Stimulated activated CD4-positive, alpha-beta T cell treated with anti-CD3 and anti-CD28 coated beads, TNF-alpha, amount 100 ng/mL, for 4 hours (primary cell): Measurements from ENCODE around the gene PDZD2.

Experiments
- DNase-seq, 3 experiments: peaks; one replicate each; pipeline ENCODE4 v3.0.0-alpha.2; 2020; ENCODE audit warnings: low read depth in 3 of 3

Gene PDZD2

DNA sequence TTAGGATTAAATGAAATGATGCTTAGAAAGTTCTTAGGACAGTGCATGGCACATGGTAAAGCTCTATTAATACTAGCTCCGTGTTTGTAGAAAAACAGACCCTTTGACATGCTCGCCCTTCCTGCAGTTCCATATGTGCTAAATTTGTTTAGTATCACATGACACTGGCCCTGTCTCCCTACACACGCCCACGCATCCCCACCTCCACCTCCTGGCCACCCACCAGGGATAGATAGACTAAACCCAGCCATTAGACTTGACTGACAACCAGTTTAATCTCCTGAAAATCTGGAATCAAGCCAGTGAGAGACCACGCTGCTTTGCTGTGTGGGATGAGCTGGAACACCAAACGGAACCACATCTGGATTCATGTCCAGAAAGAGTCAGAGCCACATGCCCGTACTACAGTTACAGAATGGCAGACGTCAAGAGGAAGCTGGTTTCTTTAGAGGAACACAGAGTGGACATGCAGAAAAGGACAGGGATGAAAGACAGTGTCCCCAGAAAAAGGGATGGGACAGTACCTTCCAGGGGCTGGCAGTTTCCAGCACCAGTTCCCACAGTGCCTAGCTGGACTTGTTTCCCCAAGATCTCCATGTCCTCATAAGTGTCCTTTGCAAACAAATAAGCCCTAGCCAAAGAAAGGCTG, 186.1 kb downstream of the PDZD2 start:
- DNase-seq: no peak

- no peak for DNase-seq
These were observed 186.7 kb downstream of the PDZD2 start for GRCh38 chr5:31825518-31826068.

DNA sequence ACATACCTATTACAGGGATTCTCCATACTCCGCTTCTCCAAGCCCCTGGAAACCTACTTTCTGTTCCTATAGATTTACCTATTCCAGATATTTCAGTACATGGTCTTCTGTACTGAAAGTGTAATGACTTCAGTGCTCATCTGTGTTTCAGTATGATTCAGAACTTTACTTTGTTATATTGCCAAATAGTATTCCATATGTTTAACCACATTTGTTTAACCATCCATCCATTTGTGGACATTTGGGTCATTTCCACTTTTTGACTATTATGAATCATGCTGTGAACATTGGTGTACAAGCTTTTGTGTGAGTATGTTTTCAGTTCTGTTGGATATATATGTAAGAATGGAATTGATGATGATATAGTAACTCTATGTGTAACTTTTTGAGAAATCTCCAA, 188.9 kb downstream of the PDZD2 start:
- DNase-seq: no peak

DNA sequence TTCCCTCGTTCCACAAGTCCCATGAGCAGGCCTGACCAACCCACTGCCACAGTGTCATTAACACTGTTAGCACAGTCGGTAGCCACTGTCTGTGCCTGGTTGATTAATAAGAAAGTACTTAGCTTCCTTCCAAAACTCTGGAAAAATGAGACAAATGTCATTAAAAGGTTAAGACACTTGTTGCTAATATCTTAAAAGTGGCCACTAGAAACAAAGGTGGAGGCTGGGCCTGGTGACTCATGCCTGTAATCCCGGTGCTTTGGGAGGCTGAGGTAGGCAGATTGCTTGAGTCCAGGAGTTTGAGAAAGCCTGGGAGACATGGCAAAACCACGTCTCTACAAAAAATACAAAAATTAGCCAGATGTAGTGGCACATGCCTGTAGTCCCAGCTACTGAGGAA, 194.0 kb downstream of the PDZD2 start:
- DNase-seq: no peak

DNA sequence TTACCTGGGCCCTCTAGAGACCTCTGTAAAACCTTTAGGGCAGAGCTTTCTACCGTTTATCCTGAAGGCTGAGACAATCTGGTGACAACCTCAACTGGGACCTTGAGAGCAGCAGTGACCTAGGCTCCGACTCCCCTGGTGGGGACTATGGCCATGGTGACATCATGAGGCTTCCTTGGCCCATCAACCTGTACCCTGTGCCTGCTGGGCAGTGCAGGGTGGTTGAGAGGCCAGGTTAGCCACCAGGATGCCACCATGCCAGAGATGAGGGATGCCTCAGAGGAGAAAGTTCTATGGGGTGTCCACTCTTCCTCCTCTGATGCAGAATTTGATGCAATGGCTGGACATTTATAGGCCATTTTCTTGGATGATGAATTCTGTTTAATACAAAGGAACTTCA, 194.8 kb downstream of the PDZD2 start:
- no peak for DNase-seq

- DNase-seq: no peak
These were observed 205.9 kb downstream of the PDZD2 start for GRCh38 chr5:31844622-31845345.

DNA sequence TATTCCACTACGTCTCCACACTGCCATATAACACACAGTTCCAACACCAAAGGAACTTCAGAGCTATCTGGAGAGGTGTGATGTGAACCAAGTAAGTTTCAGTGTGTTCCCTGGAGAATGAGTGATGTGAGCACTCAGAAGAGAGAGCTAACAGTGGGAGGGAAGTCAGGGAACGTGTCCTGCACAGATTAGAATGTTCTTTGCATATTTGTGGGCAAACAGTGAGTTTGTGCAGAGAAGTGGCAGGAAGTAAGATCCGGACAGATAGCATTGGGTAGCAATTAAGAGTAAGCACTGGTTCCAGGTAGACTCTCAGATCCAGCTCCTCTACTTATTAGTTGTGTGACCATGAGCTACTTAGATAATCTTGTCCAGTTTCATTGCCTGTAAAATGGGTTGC, 206.4 kb downstream of the PDZD2 start:
- DNase-seq: no peak

- DNase-seq: no peak
These were observed 208.0 kb downstream of the PDZD2 start for GRCh38 chr5:31846934-31847333.

GRCh38 chr5:31847354-31847753, 208.4 kb downstream of the PDZD2 start:
- no peak for DNase-seq

DNA sequence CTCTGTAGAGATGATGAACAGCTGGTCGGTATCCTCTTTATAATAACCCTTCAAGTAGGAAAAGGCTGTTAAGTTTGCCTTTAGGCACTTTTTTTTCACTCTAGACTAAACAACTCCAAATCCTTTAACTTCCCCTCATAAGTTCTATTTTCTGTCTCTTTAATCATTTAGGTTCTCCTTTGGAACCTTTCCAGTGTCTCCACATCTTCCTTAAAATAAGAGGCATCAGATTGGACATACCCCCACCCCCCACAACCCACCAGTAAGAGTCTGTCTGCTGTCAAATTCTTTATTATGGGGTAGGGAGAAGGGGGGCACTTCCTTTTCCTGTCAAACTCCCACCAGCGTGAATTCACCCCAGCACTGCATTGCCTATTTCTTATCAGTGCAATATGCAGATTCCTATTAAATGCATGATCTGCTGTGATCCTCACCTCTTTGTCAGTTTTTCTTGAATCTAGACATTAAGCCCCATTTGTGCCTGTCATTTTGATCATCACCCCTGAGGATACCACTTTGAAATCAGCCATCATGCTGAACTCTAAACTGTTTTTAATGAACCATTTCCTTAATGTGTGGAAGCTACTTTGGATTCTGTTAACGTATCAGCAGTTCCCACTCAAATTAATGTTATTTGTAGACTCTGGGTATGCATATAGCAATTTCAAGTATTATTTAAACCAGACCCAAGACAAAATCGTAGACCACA, 212.2 kb downstream of the PDZD2 start:
- no peak for DNase-seq

GRCh38 chr5:31853398-31854135, 214.6 kb downstream of the PDZD2 start:
- no peak for DNase-seq

DNA sequence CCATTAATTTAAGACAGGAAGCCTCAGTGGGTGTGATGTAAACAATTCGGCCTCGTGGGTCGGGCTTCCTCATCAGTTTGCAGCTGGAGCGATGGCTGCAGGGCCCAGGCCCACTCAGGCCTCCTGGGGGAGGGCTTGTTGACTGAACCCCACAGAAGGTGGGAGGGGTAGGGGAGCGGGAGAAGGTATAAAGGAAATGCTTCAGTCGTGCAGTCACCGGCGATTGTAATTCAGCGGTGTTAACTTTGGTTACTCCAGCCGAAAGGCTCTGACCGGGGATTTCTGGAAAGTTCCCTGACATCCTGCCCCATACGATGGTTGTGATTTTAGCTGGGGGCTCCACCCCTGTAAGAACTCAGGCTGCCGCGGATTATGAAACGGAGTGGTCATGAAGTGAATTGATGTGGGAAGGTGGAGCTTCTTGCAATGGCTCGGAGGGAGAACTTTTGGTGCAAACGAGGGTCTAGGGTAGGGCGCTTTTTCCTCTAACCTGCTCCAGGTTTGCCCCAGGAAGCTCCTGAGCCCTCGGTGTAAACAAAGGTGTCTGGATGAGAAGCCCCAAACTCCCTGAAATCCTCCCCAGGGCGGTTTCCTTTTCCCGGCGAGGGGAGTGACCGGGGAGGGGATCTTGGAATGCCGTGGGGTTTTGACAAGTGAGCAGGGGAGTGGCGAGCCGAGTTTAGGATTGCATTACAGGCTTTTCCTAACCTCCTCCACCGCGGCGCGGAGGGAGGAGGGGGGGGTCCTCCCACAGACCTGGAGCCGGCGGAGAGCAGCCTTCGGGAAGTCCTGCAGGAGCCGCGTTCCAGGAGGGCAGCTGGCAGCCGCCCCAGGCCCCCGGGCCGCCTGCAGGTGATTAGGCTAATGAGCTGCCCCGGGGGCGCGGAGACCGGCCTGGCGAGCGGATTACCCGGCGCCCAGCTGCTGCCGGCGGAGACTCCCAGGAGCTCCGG, 215.5 kb downstream of the PDZD2 start:
- no peak for DNase-seq

DNA sequence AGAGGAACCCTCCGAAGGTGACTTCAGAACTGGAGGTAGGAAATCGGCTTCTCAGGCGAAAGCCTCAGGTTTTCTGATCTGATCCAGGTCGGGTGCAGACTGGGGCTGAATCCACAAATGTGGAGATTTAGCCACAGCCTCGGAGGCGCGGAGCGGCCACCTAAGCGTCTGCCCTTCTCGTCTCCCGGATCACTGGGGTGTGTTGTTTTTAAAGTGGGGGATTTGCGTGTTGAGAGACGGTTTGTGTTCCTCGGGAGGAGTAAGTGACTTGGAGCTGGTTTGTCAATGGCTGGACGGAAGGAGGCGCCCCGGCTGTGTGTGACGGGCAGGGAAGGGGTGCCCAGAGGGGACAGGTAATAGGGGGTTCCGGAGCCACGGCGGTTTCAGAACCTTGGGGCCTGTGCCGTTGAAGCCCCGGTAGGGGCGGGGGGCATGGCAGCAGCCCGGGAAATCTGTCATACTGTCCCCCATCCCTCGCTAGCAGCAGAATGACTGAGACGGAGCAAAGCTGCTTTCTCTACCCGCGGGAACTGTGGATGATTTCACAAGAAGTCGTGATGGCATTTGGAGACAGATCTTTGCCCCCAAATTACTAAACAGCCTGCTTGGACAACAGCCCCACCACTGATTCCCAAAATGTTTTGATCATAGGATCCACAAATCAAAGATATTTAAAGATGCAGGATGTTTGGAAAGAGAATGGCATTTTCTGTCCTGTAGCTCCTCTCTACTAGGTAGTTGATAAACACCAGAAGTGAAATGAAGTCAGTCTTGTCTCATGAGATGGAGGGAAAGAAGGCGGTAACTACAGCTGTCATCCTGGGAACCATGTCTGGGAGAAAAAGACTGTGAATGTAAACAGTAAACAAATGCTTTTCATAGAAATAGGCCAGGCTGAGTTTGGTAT, 216.5 kb downstream of the PDZD2 start:
- DNase-seq: no peak

DNA sequence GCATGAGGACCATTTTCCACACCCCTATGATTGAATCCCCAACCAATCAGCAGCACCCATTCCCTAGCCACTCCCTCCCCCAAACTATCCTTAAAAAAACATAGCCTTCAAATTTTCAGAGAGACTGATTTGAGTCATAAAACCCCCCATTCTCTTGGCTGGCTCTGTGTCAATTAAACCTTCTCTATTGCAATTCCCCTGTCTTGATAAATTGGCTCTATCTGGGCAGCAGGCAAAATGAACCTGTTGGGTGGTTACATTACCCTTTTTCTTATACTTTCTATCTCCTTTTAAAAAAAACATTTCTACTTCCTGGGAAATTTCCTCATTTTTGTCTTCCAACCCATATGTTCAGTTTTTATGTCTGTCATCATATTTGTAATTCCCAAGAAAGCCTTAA, 220.2 kb downstream of the PDZD2 start:
- no peak for DNase-seq

GRCh38 chr5:31860278-31860677, 221.3 kb downstream of the PDZD2 start:
- DNase-seq: no peak

DNA sequence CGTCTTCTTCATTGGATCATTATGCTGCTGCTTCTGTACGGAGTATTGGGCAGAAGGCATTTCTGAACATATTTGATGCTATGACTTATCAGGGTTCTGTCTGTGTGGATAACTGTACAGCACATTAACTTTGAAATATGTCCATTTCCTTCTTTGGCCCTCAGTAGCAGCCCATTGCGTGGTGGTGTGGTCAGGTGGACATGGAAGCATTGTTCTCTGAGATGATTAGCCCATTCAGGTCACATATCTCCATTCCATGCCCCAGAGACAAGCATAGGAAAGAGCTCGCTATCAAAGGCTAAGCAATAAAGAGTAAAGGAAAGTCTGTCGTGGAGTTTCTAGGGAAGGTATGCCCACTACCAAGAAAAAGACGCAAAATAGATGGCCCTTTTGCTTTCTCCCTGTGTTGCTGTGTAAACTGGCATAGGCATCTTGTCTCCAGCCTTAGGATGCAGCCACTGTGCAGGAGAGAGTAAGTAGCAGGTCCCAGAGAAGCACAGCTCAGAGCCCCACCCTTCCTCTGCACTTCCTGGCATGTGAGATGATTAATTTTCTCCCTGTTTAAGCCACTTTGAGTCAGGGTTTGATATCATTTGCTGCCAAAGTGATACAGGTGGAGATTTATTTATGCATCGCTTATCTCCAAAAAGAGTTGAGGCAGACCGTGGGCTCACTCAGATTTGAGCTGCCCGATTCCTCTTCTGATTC, 221.9 kb downstream of the PDZD2 start:
- no peak for DNase-seq

GRCh38 chr5:31861601-31862000, 222.7 kb downstream of the PDZD2 start:
- DNase-seq: no peak

DNA sequence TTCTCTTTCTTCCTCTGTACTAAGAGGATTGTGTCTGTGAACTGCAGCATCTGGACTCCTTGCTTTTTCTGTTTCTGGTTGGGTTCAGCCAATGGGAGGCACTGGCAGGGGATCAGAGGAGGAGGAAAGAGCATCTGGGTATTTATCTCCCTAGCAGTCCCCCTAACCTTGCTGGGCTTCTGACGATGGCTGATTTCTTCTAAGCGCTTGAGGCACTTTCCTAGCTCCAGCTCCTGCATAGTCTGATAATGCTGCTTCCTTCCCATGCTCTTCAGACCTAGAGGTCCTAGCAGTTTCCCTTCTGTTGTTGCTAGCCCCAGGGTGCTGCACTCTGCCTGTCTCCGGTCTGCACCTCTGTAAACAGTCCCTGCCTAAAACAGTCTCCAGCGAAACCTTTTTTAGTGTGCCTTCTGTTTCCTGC, 225.1 kb downstream of the PDZD2 start:
- DNase-seq: no peak

DNA sequence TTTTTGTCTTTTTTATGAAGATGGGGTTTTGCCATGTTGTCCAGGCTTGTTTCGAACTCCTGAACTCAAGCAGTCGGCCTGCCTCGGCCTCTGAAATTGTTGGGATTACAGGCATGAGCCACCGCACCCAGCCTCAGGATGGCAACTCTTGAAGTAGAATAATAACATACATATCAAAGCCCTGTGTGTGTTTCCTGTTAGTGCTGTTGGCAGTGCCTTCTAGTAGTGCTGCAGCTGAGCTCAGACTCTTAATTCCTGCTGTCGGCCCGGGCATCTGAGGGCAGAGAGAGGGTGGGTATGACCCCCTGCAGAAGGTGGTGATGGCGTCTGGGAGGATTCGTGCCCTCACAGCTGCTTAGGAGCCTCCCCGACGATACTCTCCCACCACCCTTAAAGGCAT, 227.2 kb downstream of the PDZD2 start:
- no peak for DNase-seq
